ENCODE measurements around the gene SMIM22. TPM values are rescaled to one million over a fixed set of nuclear protein-coding genes. Genes with fewer than 3 reads are reported as not detected.

The SMIM22 gene
- total RNA-seq, result not detected in 2 replicates

GRCh38 chr16:4795181-4795827 is at the start of gene SMIM22:
Gene SMIM22, plus strand, starts transcription at chr16:4795369. Its CDS starts 366 bp downstream, at chr16:4795735.

GRCh38 chr16:4766875-4767628 is 28.1 kb upstream of the SMIM22 start, which contains the start of gene ZNF500:
Gene ZNF500, minus strand, starts transcription at chr16:4767162. Its CDS starts 1,184 bp downstream, at chr16:4765978.

GRCh38 chr16:4787627-4788482 is 7.3 kb upstream of the SMIM22 start, which contains the start of gene SEPTIN12:
Gene SEPTIN12, minus strand, starts transcription at chr16:4788345. Its CDS starts 700 bp downstream, at chr16:4787645.

GRCh38 chr16:4801962-4802658 is 6.9 kb downstream of the SMIM22 start, which contains the start of gene ROGDI:
Gene ROGDI, minus strand, starts transcription at chr16:4802633. Its CDS starts 62 bp downstream, at chr16:4802571.

Other genes starting within 250 kb of the SMIM22 start
- under 0.01 TPM in 2 replicates for gene C16orf96, start 239.0 kb upstream of the SMIM22 start, total RNA-seq
- 3.3 and 3.9 TPM in 2 replicates for gene UBALD1, start 180.5 kb upstream of the SMIM22 start, total RNA-seq
- 20.3 and 21.6 TPM in 2 replicates for gene MGRN1, start 170.5 kb upstream of the SMIM22 start, total RNA-seq
- gene NUDT16L1, start 101.8 kb upstream of the SMIM22 start, total RNA-seq, result 22.7 and 23.6 TPM in 2 replicates
- 19.4 and 29.6 TPM in 2 replicates for gene ANKS3, start 61.1 kb upstream of the SMIM22 start, total RNA-seq
- 0.63 and 0.94 TPM in 2 replicates for gene DNAAF8, start 60.8 kb upstream of the SMIM22 start, total RNA-seq
- gene ZNF500, start 28.2 kb upstream of the SMIM22 start, total RNA-seq, result 4.7 and 5.2 TPM in 2 replicates
- not detected in 2 replicates for gene SEPTIN12, start 7.0 kb upstream of the SMIM22 start, total RNA-seq
- gene ROGDI, start 7.3 kb downstream of the SMIM22 start, total RNA-seq, result 14.9 and 18.3 TPM in 2 replicates
- gene GLYR1, start 51.9 kb downstream of the SMIM22 start, total RNA-seq, result 31.2 and 33.7 TPM in 2 replicates
- gene UBN1, start 52.1 kb downstream of the SMIM22 start, total RNA-seq, result 12.8 and 15.2 TPM in 2 replicates
- 33.4 and 46.3 TPM in 2 replicates for gene PPL, start 141.8 kb downstream of the SMIM22 start, total RNA-seq
- gene SEC14L5, start 163.0 kb downstream of the SMIM22 start, total RNA-seq, result 0.32 and 0.94 TPM in 2 replicates
- gene NAGPA, start 238.6 kb downstream of the SMIM22 start, total RNA-seq, result 13.2 and 21.5 TPM in 2 replicates

Data from bronchial smooth muscle cell (primary cell).